IMR-90 (cell line): Measurements from ENCODE around the gene COL12A1. TPM values are rescaled to one million over a fixed set of nuclear protein-coding genes. Genes with fewer than 3 reads are reported as not detected.

Experiments used
- ATAC-seq: fragments of 200-7000 bp; cut with Tn5 transposase; 2 replicates; pipeline ENCODE4 v1.9.1; 2020; ENCODE audit warnings: low read depth, mild to moderate bottlenecking, moderate library complexity
- BruUV-seq: library from RNA; stranded (reverse); fragments of 400-500 nt; replicated peaks from 2 replicates; lab custom pipeline; 2021; lab: Mats Ljungman, UMichigan
- CTCF ChIA-PET: fragments of 300-600 bp; formaldehyde crosslinking; extraction: SDS; loops from one replicate; lab custom pipeline; 2021; ENCODE audit warnings: antibody characterized with exemption; lab: Yijun Ruan, JAX
- POLR2A ChIA-PET: fragments of 300-600 bp; sonication (Branson Sonifier 250); formaldehyde crosslinking; loops from one replicate; lab custom pipeline; 2022; ENCODE audit warnings: antibody characterized with exemption; ENCODE audit not compliant: unreplicated experiment; lab: Charles Lee
- DNase-seq: peaks from one replicate; pipeline ENCODE4 v3.0.0; 2013
- H2AFZ ChIP-seq: replicated peaks from 2 replicates; pipeline ENCODE3; 2013; ENCODE audit warnings: low read length, mild to moderate bottlenecking; ENCODE audit not compliant: poor library complexity
- H2AK5ac ChIP-seq: 2 replicates; pipeline ENCODE4 v1.6.1; 2013; ENCODE audit warnings: low read depth, low read length, inconsistent platforms
- H2AK9ac ChIP-seq: replicated peaks from 2 replicates; pipeline ENCODE3; 2013; ENCODE audit warnings: mild to moderate bottlenecking, low read depth, low read length, moderate library complexity; ENCODE audit not compliant: poor library complexity
- H2BK120ac ChIP-seq: 2 replicates; pipeline ENCODE4 v1.6.1; 2013; ENCODE audit warnings: low read depth, low read length, inconsistent platforms
- H2BK15ac ChIP-seq: 3 replicates; pipeline ENCODE4 v1.6.1; 2013; ENCODE audit warnings: low read depth, low read length, inconsistent platforms
- H2BK20ac ChIP-seq: 2 replicates; pipeline ENCODE4 v1.6.1; 2013; ENCODE audit warnings: low read depth, mild to moderate bottlenecking, inconsistent platforms, low read length, moderate library complexity
- H2BK5ac ChIP-seq: 2 replicates; pipeline ENCODE4 v1.6.1; 2013; ENCODE audit warnings: mild to moderate bottlenecking, low read depth, low read length, inconsistent platforms; ENCODE audit not compliant: poor library complexity, severe bottlenecking
- H3K14ac ChIP-seq: replicated peaks from 2 replicates; pipeline ENCODE4 v1.6.1; 2013; ENCODE audit warnings: low read depth, low read length, inconsistent platforms
- H3K18ac ChIP-seq: 2 replicates; pipeline ENCODE4 v1.6.1; 2013; ENCODE audit warnings: low read depth, low read length, control low read depth
- H3K23ac ChIP-seq: 2 replicates; pipeline ENCODE4 v1.6.1; 2013; ENCODE audit warnings: low read depth, low read length, inconsistent platforms
- H3K27ac ChIP-seq: 2 replicates; pipeline ENCODE4 v1.5.1; 2013; ENCODE audit warnings: mild to moderate bottlenecking, control low read depth, low read length; ENCODE audit not compliant: insufficient read depth
- H3K27me3 ChIP-seq: 2 replicates; pipeline ENCODE4 v1.6.1; 2013; ENCODE audit warnings: low read length; ENCODE audit not compliant: control insufficient read depth, insufficient read depth
- H3K36me3 ChIP-seq: 2 replicates; pipeline ENCODE4 v1.6.1; 2013; ENCODE audit warnings: low read length, mixed read lengths; ENCODE audit not compliant: control insufficient read depth, insufficient read depth
- H3K4ac ChIP-seq: 2 replicates; pipeline ENCODE4 v1.6.1; 2013; ENCODE audit warnings: low read depth, low read length, inconsistent platforms
- H3K4me1 ChIP-seq: 2 replicates; pipeline ENCODE4 v1.6.1; 2013; ENCODE audit warnings: low read length, mixed read lengths; ENCODE audit not compliant: control insufficient read depth, insufficient read depth
- H3K4me2 ChIP-seq: 2 replicates; pipeline ENCODE4 v1.6.1; 2013; ENCODE audit warnings: low read depth, mild to moderate bottlenecking, control low read depth, low read length, moderate library complexity
- H3K4me3 ChIP-seq: 2 replicates; pipeline ENCODE4 v1.5.1; 2013; ENCODE audit warnings: low read depth, mild to moderate bottlenecking, control low read depth, low read length, moderate library complexity; ENCODE audit not compliant: insufficient read depth
- H3K56ac ChIP-seq: 2 replicates; pipeline ENCODE4 v1.6.1; 2013; ENCODE audit warnings: low read length, inconsistent platforms; ENCODE audit not compliant: insufficient read depth; ENCODE audit errors: extremely low read depth
- H3K79me1 ChIP-seq, 2 experiments: 2 replicates each; pipeline ENCODE4 v1.6.1; 2013; ENCODE audit warnings: low read length in 2 of 2, inconsistent platforms in 1 of 2, low read depth in 1 of 2
- H3K9ac ChIP-seq: 2 replicates; pipeline ENCODE4 v1.6.1; 2013; ENCODE audit warnings: low read depth, low read length, control low read depth
- H3K9me1 ChIP-seq: 2 replicates; pipeline ENCODE4 v1.6.1; 2013; ENCODE audit warnings: low read length, inconsistent platforms; ENCODE audit not compliant: insufficient read depth
- H3K9me3 ChIP-seq: 2 replicates; pipeline ENCODE4 v1.6.1; 2013; ENCODE audit warnings: low read length; ENCODE audit not compliant: control insufficient read depth, insufficient read depth
- H4K20me1 ChIP-seq: 2 replicates; pipeline ENCODE4 v1.6.1; 2013; ENCODE audit warnings: low read length, inconsistent platforms; ENCODE audit not compliant: insufficient read depth
- H4K5ac ChIP-seq: 2 replicates; pipeline ENCODE4 v1.6.1; 2013; ENCODE audit warnings: mild to moderate bottlenecking, low read depth, low read length, control low read depth
- H4K8ac ChIP-seq, 2 experiments: 2 replicates each; pipeline ENCODE4 v1.6.1; 2013; ENCODE audit warnings: low read depth in 2 of 2, low read length in 2 of 2, control low read depth in 1 of 2, inconsistent platforms in 1 of 2
- H4K91ac ChIP-seq: 2 replicates; pipeline ENCODE4 v1.6.1; 2013; ENCODE audit warnings: low read depth, low read length, inconsistent platforms; ENCODE audit not compliant: insufficient read depth
- BHLHE40 ChIP-seq: fragments of 150-350 bp; IDR thresholded peaks from 2 replicates; pipeline ENCODE4 v1.6.1; 2016; ENCODE audit warnings: mild to moderate bottlenecking, low read depth, low read length
- CEBPB ChIP-seq: IDR thresholded peaks from 2 replicates; pipeline ENCODE4 v1.6.1; 2012; ENCODE audit warnings: low read depth, low read length, improper control_type of control experiment
- CHD1 ChIP-seq: IDR thresholded peaks from 2 replicates; pipeline ENCODE4 v1.6.1; 2012; ENCODE audit warnings: low read depth, low read length, improper control_type of control experiment
- FOS ChIP-seq: fragments of 150-350 bp; IDR thresholded peaks from 2 replicates; pipeline ENCODE4 v1.6.1; 2016; ENCODE audit warnings: low read depth, low read length
- MAFK ChIP-seq: IDR thresholded peaks from 2 replicates; pipeline ENCODE4 v1.6.1; 2012; ENCODE audit warnings: low read depth, low read length, improper control_type of control experiment
- MAZ ChIP-seq: IDR thresholded peaks from 2 replicates; pipeline ENCODE4 v1.6.1; 2012; ENCODE audit warnings: low read depth, mild to moderate bottlenecking, low read length, improper control_type of control experiment, moderate library complexity, borderline replicate concordance
- MXI1 ChIP-seq: IDR thresholded peaks from 2 replicates; pipeline ENCODE4 v1.6.1; 2012; ENCODE audit warnings: low read depth, mild to moderate bottlenecking, low read length, moderate library complexity, borderline replicate concordance
- RAD21 ChIP-seq: IDR thresholded peaks from 2 replicates; pipeline ENCODE4 v1.6.1; 2012; ENCODE audit warnings: low read length, improper control_type of control experiment
- RFX5 ChIP-seq: IDR thresholded peaks from 2 replicates; pipeline ENCODE4 v1.8.0; 2012; ENCODE audit warnings: low read depth, mild to moderate bottlenecking, low read length, moderate library complexity
- SMC3 ChIP-seq: fragments of 150-350 bp; IDR thresholded peaks from 2 replicates; pipeline ENCODE4 v1.6.1; 2016; ENCODE audit warnings: low read depth, mild to moderate bottlenecking, antibody characterized with exemption, low read length, moderate library complexity
- USF2 ChIP-seq: fragments of 150-350 bp; IDR thresholded peaks from 2 replicates; pipeline ENCODE4 v1.6.1; 2017; ENCODE audit warnings: mild to moderate bottlenecking, antibody characterized with exemption, low read length, low read depth
- WGBS, 2 experiments: methylation state at CpG; one replicate each; pipeline versions ENCODE4 v1.1.5 to v1.1.7; 2013; ENCODE audit warnings: missing lambda C conversion rate in 2 of 2; ENCODE audit not compliant: insufficient read length in 1 of 2; ENCODE audit errors: extremely low coverage in 2 of 2; 5-methylcytosine and 5-hydroxymethylcytosine counted together
- dilution Hi-C: fragments of 300-500 bp; cut with HindIII; formaldehyde crosslinking; loops from one replicate; pipeline ENCODE4 v1.14.3; 2018; ENCODE audit warnings: low sequenced_read_pairs; ENCODE audit not compliant: unreplicated experiment
- in situ Hi-C: fragments of 300-500 bp; cut with MboI; formaldehyde crosslinking; loops from 3 replicates; pipeline ENCODE4 v1.14.3; 2019; ENCODE audit warnings: low sequenced_read_pairs, inconsistent platforms, mixed read lengths
- intact Hi-C: fragments of 100-400 bp; cut with micrococcal nuclease; formaldehyde crosslinking; loops from 2 replicates; pipeline ENCODE4 v1.10.0; 2022
- polyA plus RNA-seq, 3 experiments: library from polyadenylated mRNA; depleted of rRNA; stranded (reverse); fragments of >200 nt; gene quantifications; 2 replicates each; pipeline ENCODE4 v1.2.3, GENCODE V29; 2012; ENCODE audit warnings: low replicate concordance in 1 of 3
- total RNA-seq: library from RNA; depleted of rRNA; stranded (reverse); fragments of >200 nt; gene quantifications from 2 replicates; pipeline ENCODE4 v1.2.3, GENCODE V29; 2012

The COL12A1 gene
- total and polyA plus RNA-seq, 2 of the 4 experiments (the other 2 are of a cell fraction): 350 to 452 TPM

DNA sequence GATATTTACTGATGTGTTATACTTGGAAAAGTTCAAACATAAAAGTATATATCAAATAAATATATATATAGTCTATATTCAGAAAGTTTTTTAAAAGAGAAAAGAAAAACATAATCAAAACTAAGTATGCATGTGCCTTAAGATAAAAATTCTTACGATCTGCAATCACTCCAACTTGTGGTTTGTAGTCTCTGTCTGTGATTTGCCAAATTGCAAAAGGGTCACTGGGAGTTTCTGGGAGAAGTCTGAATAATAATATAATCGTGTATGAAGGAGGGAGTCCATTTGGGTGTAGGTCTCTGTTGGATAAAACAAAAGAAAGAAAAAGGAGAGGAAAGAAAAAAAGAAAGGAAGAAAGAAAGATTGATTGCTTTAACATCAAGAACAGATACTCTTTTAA is 92.4 kb downstream of the COL12A1 start:
- H3K56ac ChIP-seq: no peak overlapping the region
- H3K4me1 ChIP-seq: peaks cover 6% of the 10 kb centered on the region; the same call in 1 of the 2 replicates
- H2BK20ac ChIP-seq: no peak overlapping the region
- H4K20me1 ChIP-seq: no peaks in the 10 kb centered on the region
- no peak overlapping the region for H3K27ac ChIP-seq
- H2AFZ ChIP-seq: no peak overlapping the region
- H2BK120ac ChIP-seq: no peak overlapping the region
- H2AK9ac ChIP-seq: no peak overlapping the region
- H3K9ac ChIP-seq: no peak overlapping the region
- H3K9me3 ChIP-seq: no peaks in the 10 kb centered on the region
- POLR2A ChIA-PET: no interaction called here
- H3K4me2 ChIP-seq: no peak overlapping the region
- H3K4me3 ChIP-seq: no peak overlapping the region
- no peak overlapping the region for H3K18ac ChIP-seq
- CTCF ChIA-PET: no interaction called here
- no TSS peak for BruUV-seq
- no peak overlapping the region for H3K23ac ChIP-seq
- TF ChIP-seq FOS (no peak), RFX5 (no peak), CHD1 (no peak), MAFK (no peak), CEBPB (no peak), SMC3 (no peak), MAZ (no peak), MXI1 (no peak), BHLHE40 (no peak), RAD21 (no peak), USF2 (no peak)
- H4K91ac ChIP-seq: no peak overlapping the region
- DNase-seq (peak; percentile 25), ATAC-seq (no peak)
- no peak overlapping the region for H2AK5ac ChIP-seq
- no peak overlapping the region for H3K4ac ChIP-seq
- dilution Hi-C loops: no loop called here
- H2BK5ac ChIP-seq: peak overlapping the region; percentile 15
- no peak overlapping the region for H4K5ac ChIP-seq
- intact Hi-C loops: no loop called here
- peaks cover 4% of the 10 kb centered on the region for H3K9me1 ChIP-seq
- no CpG with 5 or more reads among the region's 2 CpGs for WGBS, 2 experiments
- no peak overlapping the region for H4K8ac ChIP-seq
- peaks cover 22% of the 10 kb centered on the region for H3K36me3 ChIP-seq
- no peak overlapping the region; the same call in 2 of the 3 replicates for H2BK15ac ChIP-seq
- H3K27me3 ChIP-seq: no peaks in the 10 kb centered on the region
- in situ Hi-C loops: no loop called here
- H3K79me1 ChIP-seq: peaks cover 9 to 36% of the 10 kb centered on the region in 2 experiments
- H3K14ac ChIP-seq: no peak overlapping the region
